Breast epithelium (tissue), 4 donors: ENCODE data around the gene HOXB4. TPM values are rescaled to one million over a fixed set of nuclear protein-coding genes. Genes with fewer than 3 reads are reported as not detected.

ENCODE experiments used
- DNase-seq, 2 donors: peaks; one replicate each; pipeline ENCODE4 v3.0.0-alpha.2; 2019; ENCODE audit warnings: low spot score in 2 of 2
- H3K27ac ChIP-seq, 2 donors: fragments of 200-600 bp; sonication (generic) in 1 of 2; one replicate each; pipeline ENCODE4 v1.5.1; 2016 to 2019; ENCODE audit warnings: mild to moderate bottlenecking in 1 of 2
- H3K27me3 ChIP-seq, 2 donors: fragments of 200-600 bp; sonication (generic) in 1 of 2; one replicate each; pipeline versions ENCODE4 v1.5.1 to v1.6.0; 2017 to 2019; ENCODE audit warnings: control low read depth in 1 of 2, mild to moderate bottlenecking in 1 of 2
- H3K36me3 ChIP-seq: fragments of 200-600 bp; one replicate; pipeline ENCODE4 v1.5.1; 2019
- H3K4me1 ChIP-seq, 2 donors: fragments of 200-600 bp; sonication (generic); one replicate each; pipeline ENCODE4 v1.5.1; 2016 to 2019; ENCODE audit warnings: control low read depth in 1 of 2
- H3K4me3 ChIP-seq, 3 donors: fragments of 200-600 bp; sonication (generic); 1 replicate in 2 of 3; 2 replicates in 1 of 3; pipeline ENCODE4 v1.5.1; 2016 to 2019; ENCODE audit warnings: mild to moderate bottlenecking in 3 of 3, moderate library complexity in 2 of 3
- H3K9me3 ChIP-seq, 2 donors: fragments of 200-600 bp; sonication (generic) in 1 of 2; one replicate each; pipeline ENCODE4 v1.5.1; 2016 to 2019; ENCODE audit warnings: control low read depth in 1 of 2
- CTCF ChIP-seq, 3 donors: fragments of 450-650 bp; IDR thresholded peaks; one replicate each; pipeline ENCODE4 v1.5.1; 2016 to 2017; ENCODE audit warnings: antibody characterized with exemption in 3 of 3, mild to moderate bottlenecking in 3 of 3, moderate library complexity in 3 of 3
- POLR2A ChIP-seq: fragments of 450-650 bp; IDR thresholded peaks from one replicate; pipeline ENCODE4 v1.6.1; 2016; ENCODE audit warnings: antibody characterized with exemption, mild to moderate bottlenecking, moderate library complexity
- POLR2AphosphoS5 ChIP-seq, 3 donors: sonication (generic); formaldehyde crosslinking; IDR thresholded peaks; one replicate each; pipeline ENCODE4 v1.6.1; 2017; ENCODE audit warnings: antibody characterized with exemption in 3 of 3
- intact Hi-C: fragments of 100-400 bp; cut with DNase I; formaldehyde crosslinking; loops from one replicate; pipeline ENCODE4 v1.15.1; 2023; ENCODE audit warnings: low total_unique reads
- total RNA-seq, 3 donors: library from RNA; depleted of rRNA; stranded (reverse); fragments of >200 nt; gene quantifications; one replicate each; pipeline ENCODE4 v1.1.0, GENCODE V29; 2016

Gene HOXB4
- total RNA-seq, 3 donors from 2014 or later, result 2.2 to 7.5 (median 2.3) TPM

GRCh38 chr17:48565925-48566710 is 12.0 kb downstream of the HOXB4 start:
- Histone ChIP-seq H3K36me3 (no peaks in the 10 kb centered on the region), H3K9me3 (no peaks in the 10 kb centered on the region), H3K27me3 (peaks cover 0 to 18% of the 10 kb centered on the region in 2 donors), H3K4me3 (no peak overlapping the region), H3K27ac (peak overlapping the region; percentile 58 to 92), H3K4me1 (peaks cover 0 to 3% of the 10 kb centered on the region in 2 donors)
- intact Hi-C loops, result no loop called here
- DNase-seq, result no peak
- no peak for TF ChIP-seq CTCF (IDR thresholded peaks at IDR 0.05)
- TF ChIP-seq POLR2AphosphoS5 (IDR thresholded peaks at IDR 0.05), result no peak
- no peak for TF ChIP-seq POLR2A

GRCh38 chr17:48565022-48565554 is 13.1 kb downstream of the HOXB4 start:
- DNase-seq, result no peak
- Histone ChIP-seq H3K27me3 (peaks cover 0 to 18% of the 10 kb centered on the region in 2 donors), H3K4me3 (peak overlapping the region in 2 of 3 donors; percentile 55 to 81), H3K4me1 (peaks cover 0 to 3% of the 10 kb centered on the region in 2 donors), H3K27ac (peak overlapping the region; percentile 58 to 92), H3K36me3 (no peaks in the 10 kb centered on the region), H3K9me3 (no peaks in the 10 kb centered on the region)
- no peak for TF ChIP-seq POLR2AphosphoS5 (IDR thresholded peaks at IDR 0.05)
- no peak for TF ChIP-seq POLR2A
- TF ChIP-seq CTCF (IDR thresholded peaks at IDR 0.05), result no peak
- intact Hi-C loops, result no loop called here

- Histone ChIP-seq H3K27ac (peak overlapping the region; percentile 58 to 92), H3K27me3 (peaks cover 0 to 15% of the 10 kb centered on the region in 2 donors), H3K4me1 (peaks cover 0 to 3% of the 10 kb centered on the region in 2 donors), H3K4me3 (peak overlapping the region; percentile 42 to 81 (median 55)), H3K36me3 (no peaks in the 10 kb centered on the region), H3K9me3 (no peaks in the 10 kb centered on the region)
- DNase-seq, result no peak
- intact Hi-C loops, result no loop called here
- TF ChIP-seq CTCF (IDR thresholded peaks at IDR 0.05), result no peak
- TF ChIP-seq POLR2A, result no peak
- no peak for TF ChIP-seq POLR2AphosphoS5 (IDR thresholded peaks at IDR 0.05)
Measured at GRCh38 chr17:48564188-48565021, 13.7 kb downstream of the HOXB4 start.

- DNase-seq, result no peak
- H3K27ac ChIP-seq, result peak overlapping the region; percentile 58 to 92
- TF ChIP-seq POLR2AphosphoS5 (IDR thresholded peaks at IDR 0.05) (no peak), CTCF (IDR thresholded peaks at IDR 0.05) (no peak), POLR2A (no peak)
- peaks cover 0 to 3% of the 10 kb centered on the region in 2 donors for H3K4me1 ChIP-seq
- peaks cover 0 to 15% of the 10 kb centered on the region in 2 donors for H3K27me3 ChIP-seq
- no peaks in the 10 kb centered on the region for H3K36me3 ChIP-seq
- H3K9me3 ChIP-seq, result no peaks in the 10 kb centered on the region
- peak overlapping the region; percentile 42 to 81 (median 55) for H3K4me3 ChIP-seq
- intact Hi-C loops, result no loop called here
Measured at GRCh38 chr17:48563867-48564187, 14.3 kb downstream of the HOXB4 start.
